C4-2B (cell line): ENCODE data around the gene EFCAB8.

Experiments used
- ZFX ChIP-seq: fragments of 450-650 bp; IDR thresholded peaks from 2 replicates; pipeline ENCODE4 v1.6.1; 2017
- TF ChIP-seq, protein P1 (sequence below): fragments of 450-650 bp; conservative IDR thresholded peaks from 2 replicates; pipeline ENCODE4 v1.5.1; 2017; ENCODE audit warnings: mild to moderate bottlenecking

DNA sequence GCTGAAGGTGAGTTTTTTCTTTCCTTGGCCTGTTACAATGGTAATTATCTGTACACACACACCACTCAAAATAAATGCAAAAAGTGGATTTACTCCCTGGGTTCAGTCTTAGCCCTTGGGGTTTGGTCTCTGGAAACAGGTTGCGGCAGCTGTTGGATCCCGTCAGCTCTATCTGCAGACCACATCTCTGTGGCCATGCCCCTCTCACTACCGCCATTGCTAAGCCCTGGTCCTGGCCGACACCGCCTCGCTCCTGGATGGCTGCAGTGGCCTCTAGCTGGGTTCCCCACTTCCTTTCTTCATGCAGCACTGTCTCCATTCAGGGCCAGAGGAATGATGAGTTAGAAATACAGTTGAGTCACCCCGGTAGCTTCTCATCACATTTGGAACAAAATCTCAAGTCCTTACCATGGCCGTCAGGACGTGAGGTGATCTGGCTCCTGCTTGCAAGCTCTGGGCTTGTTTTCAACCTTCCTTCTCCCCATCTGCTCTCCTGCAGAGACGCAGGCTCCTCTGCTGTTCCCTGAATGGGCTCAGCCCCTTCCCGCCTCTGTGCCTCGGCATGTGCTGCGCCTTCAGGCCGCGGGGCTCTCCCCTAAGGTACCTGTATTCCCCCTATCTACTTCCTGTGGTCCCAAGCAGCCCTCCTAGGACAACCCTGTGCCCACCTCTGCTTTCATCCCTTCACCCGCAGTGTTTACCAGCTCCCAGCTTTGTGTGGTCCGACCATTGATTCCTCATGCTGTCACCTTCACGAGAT, 38.0 kb downstream of the EFCAB8 start:
- TF ChIP-seq, protein P1, sequence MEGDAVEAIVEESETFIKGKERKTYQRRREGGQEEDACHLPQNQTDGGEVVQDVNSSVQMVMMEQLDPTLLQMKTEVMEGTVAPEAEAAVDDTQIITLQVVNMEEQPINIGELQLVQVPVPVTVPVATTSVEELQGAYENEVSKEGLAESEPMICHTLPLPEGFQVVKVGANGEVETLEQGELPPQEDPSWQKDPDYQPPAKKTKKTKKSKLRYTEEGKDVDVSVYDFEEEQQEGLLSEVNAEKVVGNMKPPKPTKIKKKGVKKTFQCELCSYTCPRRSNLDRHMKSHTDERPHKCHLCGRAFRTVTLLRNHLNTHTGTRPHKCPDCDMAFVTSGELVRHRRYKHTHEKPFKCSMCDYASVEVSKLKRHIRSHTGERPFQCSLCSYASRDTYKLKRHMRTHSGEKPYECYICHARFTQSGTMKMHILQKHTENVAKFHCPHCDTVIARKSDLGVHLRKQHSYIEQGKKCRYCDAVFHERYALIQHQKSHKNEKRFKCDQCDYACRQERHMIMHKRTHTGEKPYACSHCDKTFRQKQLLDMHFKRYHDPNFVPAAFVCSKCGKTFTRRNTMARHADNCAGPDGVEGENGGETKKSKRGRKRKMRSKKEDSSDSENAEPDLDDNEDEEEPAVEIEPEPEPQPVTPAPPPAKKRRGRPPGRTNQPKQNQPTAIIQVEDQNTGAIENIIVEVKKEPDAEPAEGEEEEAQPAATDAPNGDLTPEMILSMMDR, result no peak
- no peak for TF ChIP-seq ZFX
